GM15510 (cell line): ENCODE measurements around the gene ANKS1B.

ENCODE experiments used
- POLR2A ChIP-seq: IDR thresholded peaks from 3 replicates; pipeline ENCODE4 v1.6.1; 2011; ENCODE audit warnings: borderline replicate concordance; ENCODE audit not compliant: insufficient read length; ENCODE audit errors: extremely low read depth

ANKS1B gene

DNA sequence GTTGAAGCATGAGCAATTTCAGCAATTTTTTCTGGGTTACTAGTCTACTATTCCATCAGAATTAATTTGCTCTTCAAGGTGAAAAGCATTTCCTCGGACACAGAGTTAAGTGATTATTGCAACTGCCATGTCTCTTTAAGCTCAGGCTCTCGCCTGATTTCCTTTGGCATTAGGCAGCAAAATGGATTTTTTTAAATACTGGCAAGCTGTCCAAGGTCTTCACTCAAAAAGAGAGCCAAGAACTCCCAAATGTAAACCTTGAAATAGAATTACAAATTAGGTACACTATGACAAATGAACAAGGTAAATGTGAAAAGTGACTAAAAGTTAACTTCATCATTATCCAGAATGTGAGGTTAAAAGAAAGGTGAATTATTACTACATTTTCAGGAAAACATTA is 225.3 kb downstream of the ANKS1B start:
- no peak for TF ChIP-seq POLR2A

DNA sequence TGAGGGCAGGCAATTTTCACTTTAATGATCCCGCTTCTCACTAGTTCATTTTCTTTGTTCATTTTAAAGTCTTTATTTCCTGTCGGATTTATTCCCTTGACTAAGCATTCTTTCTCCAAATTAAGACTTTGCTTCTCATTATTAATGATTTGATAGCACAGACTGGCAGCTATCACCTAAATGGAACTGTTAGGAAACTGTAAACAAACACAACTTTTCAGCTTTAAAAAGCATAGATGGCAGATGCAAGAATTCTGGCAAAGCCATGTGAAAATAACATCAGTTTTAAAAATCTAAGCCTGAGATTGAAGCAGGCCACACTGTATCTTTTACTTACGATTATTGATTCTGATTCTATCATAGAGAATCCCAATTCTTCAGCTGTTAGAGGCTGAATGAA is 225.7 kb downstream of the ANKS1B start:
- TF ChIP-seq POLR2A = no peak

DNA sequence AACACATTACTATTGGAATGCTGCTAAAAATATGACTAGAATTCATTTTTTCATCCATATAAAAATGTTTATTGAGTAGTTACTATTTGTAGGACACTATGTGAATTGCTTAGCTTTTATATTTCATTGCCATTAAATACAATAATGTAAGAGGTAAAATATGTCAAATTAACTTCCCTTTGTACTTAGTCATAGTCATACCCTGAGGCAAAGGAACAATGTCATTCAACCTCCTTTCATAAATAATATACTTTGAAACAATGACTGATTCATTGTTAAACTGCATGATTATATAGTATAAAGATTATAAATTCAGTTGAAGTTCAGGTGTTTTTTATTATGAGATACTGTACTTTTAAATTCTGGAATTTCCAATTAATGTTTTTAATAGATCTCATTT is 232.0 kb downstream of the ANKS1B start:
- no peak for TF ChIP-seq POLR2A

DNA sequence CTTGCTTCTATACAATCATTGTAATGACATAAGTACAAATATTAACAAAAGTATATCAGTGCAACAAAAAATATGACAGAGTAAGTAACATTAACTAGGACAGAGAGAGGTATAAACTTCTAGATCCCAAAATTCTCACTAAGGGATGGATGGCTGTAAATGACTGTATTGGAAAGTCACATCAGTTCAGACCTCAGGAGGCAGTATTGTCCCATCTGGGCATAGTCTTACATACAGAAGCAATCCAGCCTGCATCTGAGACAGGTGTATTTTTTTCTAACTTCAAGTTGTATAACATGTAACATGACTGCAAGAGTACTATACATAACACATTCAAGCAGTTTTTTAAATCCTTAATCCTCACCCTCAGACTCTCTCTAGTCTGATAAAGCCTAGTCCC is 238.2 kb downstream of the ANKS1B start:
- no peak for TF ChIP-seq POLR2A

DNA sequence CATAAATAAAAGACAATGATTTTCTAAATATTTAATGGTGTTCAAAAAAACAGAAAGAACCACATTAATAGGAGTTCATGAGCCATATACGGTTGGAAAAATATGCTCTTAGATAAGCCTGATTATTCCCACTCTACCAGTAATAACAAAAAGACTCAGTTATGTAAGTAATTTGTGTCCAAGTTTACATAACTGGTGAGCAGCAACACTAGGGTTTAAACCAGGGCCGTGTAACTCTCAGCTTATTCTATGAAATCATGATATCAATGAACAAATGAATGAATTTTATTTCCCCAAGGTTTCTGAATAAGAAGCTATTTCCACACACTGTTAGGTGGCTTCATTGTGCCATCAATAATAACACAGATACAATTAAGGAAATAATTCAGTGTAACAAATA is 238.8 kb downstream of the ANKS1B start:
- TF ChIP-seq POLR2A = no peak

DNA sequence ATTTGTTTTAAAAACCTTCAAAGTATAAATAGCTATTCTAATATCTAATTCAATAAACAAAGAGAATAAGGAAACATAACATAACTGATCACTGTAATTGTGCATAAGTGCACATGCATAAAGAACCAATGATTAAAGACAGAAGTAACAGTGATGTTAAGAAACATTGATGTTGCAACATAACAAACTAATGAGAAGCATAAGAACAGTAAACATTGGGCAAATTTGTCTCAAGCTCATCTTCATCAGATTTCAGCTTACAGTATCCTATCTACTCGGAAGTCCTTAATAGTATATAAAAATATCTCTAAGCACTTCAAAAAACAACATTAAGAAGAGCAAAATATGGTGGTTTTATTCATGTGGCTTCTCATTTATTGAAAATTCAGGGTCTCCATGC is 239.6 kb downstream of the ANKS1B start:
- TF ChIP-seq POLR2A = no peak

DNA sequence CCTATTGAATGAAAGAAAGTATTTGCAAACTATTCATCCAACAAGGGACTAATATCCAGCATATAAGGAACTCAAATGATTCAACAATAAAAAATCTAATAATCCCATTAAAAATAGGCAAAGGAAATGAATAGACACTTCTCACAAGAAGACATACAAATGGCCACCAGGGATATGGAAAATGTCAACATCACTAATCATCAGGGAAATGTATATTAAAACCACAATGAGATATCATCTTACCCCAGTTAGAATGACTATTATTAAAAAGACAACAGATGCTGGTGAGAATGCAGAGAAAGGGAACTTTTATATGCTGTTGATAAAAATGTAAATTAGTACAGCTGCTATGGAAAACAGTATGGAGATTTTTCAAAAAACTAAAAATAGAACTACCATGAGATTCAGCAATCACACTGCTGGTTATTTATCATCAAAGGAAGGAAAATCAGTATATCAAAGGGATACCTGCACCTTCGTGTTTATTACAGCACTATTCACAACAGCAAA is 247.9 kb downstream of the ANKS1B start:
- no peak for TF ChIP-seq POLR2A

DNA sequence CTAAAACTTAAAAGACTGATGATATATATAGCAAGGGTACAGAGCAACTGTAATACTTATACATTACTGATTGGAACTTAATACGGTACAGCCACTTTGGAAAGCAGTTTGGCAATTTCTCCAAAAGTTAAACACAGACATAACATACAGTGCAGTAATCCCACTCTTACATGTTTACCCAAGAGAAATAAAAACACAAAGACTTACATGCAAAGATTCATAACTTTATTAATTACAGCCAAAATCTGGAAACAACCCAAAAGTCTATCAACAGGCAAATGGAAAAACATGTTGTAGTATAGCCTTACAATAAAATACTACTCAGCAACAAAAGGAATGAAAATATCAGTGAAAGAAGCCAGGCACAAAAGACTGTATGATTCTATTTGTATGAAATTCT is 252.6 kb downstream of the ANKS1B start:
- TF ChIP-seq POLR2A = no peak

DNA sequence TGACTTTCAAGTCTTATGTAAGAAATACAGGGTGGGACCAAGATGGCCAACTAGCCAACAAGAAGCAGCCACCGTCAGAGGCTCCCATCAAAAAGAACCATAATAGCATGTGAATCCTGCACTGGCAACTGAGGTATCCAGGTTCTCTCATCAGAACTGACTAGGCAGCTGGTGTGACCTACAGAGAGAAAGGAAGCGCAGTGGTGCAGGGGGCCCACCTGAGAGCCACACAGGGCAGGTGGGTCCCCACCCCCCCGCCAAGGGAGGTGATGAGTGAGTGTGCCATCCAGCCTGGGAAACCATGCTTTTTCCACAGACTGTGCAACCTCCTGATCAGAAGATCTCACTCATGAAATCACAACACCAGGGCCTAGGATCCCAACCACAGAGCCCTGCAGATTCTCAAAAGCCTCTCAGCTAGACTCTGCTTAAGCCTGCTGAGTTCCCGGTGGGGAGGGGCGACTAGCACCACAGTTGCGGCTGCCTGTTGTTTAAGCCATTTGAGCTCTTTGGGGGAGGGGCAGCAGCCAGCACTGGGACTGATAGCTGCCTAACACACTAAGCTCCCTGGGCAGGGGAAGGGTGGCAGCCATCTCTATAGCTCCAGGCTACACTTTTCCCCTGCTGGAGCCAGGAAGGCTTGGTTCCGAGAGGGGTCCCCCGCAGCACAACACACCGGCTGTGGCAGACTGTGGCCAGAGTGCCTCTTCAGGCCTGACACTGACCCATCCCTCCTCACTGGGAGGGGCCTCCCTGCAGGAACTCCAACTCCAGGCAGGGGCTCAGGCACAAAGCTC is 261.8 kb downstream of the ANKS1B start:
- TF ChIP-seq POLR2A = no peak

DNA sequence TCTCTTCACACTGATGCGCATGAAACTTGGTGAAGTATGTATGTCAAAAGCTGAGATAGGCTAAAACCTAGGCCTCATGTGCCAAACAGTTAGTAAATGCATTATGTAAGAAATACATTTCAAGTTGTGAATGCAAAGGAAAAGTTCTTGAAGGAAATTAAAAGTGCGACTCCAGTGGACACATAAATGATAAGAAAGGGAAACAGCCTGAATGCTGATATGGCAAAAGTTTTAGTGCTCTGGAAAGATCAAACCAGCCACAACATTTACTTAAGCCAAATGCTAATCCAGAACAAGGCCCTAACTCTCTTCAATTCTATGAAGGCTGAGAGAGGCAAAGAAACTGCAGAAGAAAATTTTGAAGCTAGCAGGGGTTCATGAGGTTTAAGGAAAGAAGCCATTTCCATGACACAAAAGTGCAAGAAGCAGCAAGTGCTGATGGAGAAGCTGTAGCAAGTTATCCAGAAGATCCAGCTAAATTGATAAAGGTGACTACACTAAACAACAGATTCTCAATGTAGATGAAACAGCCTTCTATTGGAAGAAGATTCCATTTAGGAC is 262.9 kb downstream of the ANKS1B start:
- no peak for TF ChIP-seq POLR2A

DNA sequence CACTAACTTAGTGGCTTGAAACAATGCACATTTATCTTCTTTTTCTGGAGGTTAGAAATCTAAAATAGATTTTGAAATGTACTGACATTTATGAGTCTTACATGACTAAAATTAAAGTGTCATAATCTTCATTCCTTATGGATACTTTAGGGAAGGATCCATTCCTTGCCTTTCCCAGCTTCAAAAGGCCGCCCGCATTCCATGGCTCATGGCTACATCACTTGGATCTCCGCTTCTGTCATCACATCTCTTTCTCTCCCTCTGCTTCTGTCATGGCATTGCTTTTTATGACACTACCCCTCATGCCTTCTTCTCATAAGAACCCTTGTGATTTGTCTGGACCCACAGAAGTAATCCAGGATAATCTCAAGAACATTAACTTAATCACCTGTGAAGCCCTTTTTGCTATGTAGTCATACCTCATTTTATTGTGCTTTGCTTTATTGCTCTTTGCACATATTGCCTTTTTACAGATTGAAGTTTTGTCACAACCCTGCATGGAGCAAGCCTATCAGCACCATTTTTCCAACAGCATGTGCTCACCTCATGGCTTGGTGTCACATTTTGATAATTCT is 270.7 kb downstream of the ANKS1B start:
- no peak for TF ChIP-seq POLR2A

DNA sequence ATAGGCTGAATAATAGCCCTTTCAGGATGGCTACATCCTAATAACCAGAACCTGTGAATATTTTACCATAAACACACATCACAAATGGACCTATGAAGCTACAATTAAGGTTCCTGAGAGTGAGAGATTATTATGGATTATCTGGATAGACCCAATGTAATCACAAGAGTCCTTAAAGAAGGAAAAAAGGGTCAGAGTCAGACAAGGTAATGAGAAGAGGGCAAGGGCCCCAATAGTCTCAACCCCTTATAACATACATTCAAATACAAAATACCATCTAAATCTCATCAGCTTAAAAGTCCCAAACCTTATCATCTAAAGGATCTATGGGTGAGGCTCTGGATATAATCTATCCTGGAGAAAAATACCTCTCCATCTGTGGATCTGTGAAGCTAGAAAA is 272.5 kb downstream of the ANKS1B start:
- TF ChIP-seq POLR2A = no peak

DNA sequence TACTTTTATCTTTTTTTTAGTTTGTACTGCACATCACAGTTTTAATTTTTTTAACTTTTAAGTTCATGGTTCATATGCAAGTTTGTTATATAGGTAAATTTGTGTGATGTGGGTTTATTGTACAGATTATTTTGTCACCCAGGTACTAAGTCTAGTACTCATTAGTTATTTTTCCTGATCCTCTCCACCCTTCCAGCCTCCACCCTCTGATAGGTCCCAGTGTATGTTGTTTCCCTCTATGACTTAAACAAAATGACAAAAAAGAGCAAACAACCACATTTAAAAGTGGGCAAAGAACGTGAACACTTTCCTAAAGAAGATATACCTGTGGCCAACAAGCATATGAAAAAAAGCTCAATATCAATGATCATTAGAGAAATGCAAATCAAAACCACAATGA is 273.5 kb downstream of the ANKS1B start:
- no peak for TF ChIP-seq POLR2A

DNA sequence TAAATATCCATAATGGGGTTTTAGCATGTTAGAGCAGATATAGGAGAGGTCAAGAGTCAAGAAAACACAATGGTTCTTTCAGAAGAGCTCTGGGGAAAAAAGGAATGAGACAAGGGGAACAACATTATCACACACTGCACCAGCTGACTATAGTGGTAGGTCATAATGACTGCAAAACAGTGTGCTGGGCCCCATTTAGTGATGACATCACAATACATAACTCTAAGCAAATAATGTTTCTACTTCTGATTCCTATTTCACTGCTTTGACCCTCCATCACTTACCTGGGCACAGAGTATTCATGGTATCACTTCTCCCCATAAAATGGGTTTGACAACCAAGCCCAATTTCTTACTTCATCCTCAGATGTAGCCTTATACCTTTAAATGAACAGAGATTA is 275.1 kb downstream of the ANKS1B start:
- no peak for TF ChIP-seq POLR2A

DNA sequence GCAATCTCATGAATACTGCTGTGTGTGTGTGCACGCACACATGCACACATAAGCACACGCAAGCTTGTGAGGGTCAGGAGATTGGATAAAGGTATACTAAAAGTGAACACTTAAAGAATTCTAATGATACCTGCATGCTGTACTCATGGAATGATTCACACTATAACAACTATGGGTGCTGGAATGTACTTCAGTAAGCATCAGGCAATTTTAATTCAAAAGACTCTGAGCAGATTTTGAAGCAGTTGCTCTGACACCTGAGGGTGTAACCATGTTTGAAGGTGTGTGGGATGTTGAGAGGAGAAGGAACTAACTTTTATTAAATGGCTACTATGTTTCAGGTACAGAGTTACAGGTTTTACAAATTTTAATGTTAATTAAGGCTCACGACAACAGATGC is 275.6 kb downstream of the ANKS1B start:
- no peak for TF ChIP-seq POLR2A

DNA sequence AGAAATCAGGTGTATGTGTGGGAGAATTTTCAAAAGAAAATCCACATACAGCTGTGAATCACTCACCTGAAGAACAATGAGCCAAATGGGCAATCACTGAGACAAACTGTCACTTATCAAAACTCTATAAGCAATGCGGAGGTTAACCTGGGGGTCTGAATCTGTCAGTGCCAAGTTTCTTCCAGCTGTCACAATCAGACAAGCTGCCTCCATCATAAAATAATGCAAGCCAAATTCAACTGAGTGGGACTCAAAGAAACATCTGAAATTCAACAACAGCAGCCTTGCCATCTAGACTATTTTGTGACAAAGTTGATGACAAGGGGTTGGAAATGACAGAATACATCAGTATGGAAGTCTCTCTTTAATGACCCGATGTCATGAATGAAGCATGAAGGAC is 276.9 kb downstream of the ANKS1B start:
- TF ChIP-seq POLR2A = no peak
